ENCODE data around the gene CDK15.
"Not testable (repeated sequence)": the region's sequence is repeated elsewhere in the genome, so short reads cannot be mapped to it uniquely, and the experiment has no call there.

Gene CDK15

GRCh38 chr2:201790291-201790690 lies 16.0 kb upstream of the CDK15 start:
- no peak for DNase-seq (ENCODE audit: low spot score)

DNA sequence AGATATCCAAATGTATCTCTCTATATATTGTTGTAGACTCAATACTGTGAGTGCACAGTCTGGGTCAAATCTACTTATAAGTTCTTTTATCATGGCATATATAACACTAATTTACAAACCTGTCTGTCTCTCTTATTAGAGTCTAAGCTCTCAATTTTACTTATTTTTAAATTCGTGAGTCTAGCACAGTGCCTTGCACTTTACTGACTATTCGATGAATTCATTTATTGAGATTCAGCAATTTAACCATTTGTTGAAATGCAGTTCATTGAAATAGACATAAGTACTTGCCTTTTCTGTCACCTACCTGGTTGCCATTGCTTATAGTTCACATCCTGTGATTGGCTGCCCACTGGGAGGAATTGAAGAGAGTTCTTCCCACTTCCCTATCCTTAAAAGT lies 15.3 kb upstream of the CDK15 start:
- DNase-seq (ENCODE audit: low spot score): no peak

GRCh38 chr2:201793631-201794030 lies 12.7 kb upstream of the CDK15 start:
- DNase-seq (ENCODE audit: low spot score): no peak

DNA sequence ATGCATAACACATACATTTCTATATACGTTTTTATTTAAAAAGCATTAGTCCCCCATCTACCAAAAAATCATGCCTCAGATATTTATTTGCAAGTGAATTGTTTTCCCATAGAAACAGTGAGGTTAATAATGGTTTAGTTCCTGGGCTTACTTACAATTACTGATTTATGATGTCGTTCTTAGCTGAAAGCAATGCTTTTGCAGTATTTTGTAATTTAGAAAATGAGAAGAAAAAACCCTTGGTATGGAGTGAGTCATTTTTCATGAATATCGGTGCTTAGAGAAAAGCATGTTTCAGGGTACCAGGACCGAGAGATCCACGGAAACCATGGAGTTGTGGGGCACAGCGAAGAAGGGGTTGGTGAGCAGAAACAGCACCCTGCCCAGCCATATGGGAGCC lies 12.0 kb upstream of the CDK15 start:
- DNase-seq (ENCODE audit: low spot score): no peak

GRCh38 chr2:201795607-201796477 lies 10.5 kb upstream of the CDK15 start:
- no peak for DNase-seq (ENCODE audit: low spot score)

DNA sequence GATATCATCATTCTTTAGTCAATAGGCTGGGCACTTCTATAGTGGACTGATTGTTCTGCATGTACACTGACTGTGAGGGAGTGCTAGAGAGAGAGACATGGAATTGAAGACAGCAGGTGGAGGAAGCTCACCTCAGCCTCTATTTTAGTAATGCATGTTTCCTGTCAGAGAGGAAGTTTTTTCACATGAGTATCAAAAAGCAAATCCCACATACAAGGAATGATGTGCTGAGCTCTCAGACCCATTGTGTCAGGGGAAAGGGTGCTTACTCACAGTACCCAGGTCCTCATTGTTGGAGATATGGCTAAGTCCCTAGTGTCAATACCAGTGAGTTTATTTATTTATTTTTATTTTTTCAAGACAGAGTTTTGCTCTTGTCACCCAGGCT lies 9.9 kb upstream of the CDK15 start:
- DNase-seq (ENCODE audit: low spot score): no peak

DNA sequence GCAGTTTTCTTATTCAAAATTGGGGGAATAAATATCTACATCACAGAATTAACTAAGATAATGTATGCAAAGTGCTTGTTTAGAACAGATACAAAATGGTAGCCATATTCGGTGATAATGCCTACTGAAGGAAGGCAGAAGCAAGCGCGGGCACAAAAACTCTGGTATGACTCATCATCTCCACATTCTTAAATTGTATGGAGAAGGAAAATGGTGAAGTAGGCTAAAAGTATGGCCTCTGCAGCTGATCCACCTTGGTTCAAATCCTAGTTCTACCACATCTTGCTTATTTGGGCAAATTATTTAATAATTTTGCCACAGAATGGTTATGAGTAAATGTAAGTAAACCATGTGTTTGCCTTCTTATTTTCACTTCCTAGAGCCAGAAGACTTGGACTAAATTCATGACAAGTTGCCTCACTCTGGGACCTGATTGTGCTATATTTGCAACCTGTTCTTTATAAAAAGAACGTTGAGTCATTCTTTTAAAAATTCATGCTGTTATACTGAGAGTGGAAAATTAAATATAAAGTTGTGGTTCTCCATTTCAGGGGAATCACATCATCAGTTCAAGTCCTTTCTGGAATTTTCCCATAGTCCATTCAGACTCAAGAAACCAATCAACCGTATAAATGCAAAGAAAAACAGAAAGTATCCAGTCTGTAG lies 9.0 kb upstream of the CDK15 start:
- no peak for DNase-seq (ENCODE audit: low spot score)

DNA sequence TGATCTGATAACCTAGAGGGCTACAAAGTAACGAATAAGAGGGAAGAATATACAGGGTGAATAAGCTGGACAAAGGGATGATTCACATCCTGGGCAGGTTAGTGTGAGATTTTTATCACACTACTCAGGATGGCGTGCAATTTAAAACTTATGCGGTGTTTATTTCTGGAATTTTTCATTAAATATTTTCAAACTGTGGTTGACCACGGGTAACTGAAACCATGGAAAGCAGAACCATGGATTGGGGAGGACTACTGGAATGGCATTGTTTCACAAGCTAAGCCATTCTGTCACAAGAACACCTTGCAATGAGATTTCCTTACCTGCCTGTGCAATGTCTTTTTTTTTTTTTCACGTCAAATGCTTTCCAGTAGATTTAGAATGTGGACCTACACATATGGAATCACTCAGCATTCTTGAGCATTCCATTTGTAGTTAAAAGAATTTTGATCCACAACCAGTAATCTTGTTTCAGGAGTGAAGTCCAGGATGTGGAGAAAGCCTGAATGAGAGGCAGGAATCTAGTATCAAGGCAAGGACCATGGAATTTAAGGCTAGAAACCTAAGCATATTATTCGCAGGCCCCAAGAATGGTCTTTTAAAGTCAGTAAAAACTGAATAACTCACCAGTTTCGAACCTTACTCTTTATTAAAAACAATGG lies 8.0 kb upstream of the CDK15 start:
- no peak for DNase-seq (ENCODE audit: low spot score)

GRCh38 chr2:201798914-201799285 lies 7.4 kb upstream of the CDK15 start:
- not testable (repeated sequence) for DNase-seq (ENCODE audit: low spot score)

DNA sequence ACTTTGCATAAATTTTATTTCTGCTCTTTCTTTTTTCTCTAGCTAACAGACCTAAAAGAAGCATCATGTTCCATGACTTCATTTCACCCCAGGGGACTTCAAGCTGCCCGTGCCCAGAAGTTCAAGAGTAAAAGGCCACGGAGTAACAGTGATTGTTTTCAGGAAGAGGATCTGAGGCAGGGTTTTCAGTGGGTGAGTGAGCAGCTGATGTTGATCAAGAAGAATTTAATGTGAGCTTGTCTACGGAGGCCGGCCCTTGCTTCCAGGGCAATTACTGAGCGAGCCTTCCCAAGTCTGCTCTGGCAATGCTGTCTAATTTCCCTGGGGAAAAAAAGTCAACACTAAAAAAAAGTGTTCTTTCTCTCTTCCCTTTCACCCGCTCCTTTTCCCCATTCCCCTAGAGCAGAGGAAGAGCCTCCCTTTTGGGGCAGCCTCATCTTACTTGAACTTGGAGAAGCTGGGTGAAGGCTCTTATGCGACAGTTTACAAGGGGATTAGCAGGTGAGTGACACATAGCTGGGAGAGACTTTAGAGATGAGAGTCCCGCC lies 1.2 kb downstream of the CDK15 start:
- no peak for DNase-seq (ENCODE audit: low spot score)

DNA sequence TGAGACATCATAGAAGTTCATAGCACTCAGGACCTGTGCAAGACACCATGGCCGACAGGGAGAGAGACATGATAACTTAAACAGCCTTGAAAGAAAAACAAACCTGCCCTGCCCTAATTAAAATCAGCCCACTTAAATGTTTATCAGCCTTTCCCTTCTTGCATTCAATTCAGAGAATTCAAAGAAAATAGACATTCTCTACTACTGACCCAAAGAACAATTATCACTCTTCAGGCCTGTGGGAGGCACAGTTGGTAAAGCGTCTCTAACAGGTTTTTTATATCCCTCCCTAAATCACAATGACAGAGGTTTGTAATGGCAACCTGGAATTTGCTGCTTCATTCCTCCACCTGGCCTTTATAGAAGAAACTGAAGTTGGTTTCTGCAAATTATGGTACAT lies 1.7 kb downstream of the CDK15 start:
- DNase-seq (ENCODE audit: low spot score): no peak

DNA sequence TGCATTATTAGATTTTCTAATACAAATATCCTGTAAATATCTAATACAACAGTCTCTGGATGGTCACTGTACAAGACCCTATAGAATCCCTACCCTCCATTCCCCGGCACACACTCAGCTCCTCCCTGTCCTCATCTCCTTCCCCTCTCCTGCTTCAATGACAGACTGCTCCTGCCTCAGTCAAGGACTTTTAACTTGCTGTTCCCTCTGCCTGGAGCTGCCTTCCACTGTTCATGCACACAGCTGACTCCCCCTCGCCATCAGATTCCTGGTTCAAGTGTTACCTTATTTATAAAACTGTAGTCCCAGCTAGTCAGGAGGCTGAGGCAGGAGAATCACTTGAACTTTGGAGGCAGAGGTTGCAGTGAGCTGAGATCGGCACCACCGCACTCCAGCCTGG lies 3.3 kb downstream of the CDK15 start:
- DNase-seq (ENCODE audit: low spot score): no peak

DNA sequence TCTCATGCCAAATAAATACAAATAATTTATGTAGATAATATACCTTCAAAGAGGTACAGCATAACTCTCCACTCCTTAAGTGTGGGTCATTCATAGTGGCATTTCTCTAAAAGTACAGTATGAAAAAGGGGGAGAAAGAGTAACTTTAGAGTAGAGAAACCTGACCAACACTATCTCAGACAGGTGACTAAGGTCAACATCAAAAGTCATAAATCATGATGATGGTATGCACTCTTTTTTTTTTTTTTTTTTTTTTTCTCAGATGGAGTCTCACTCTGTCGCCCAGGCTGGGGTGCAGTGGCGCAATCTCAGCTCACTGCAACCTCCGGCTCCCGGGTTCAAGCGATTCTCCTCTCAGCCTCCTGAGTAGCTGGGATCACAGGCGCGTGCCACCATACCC lies 4.3 kb downstream of the CDK15 start:
- DNase-seq (ENCODE audit: low spot score): not testable (repeated sequence)

- no peak for DNase-seq (ENCODE audit: low spot score)
Observed at GRCh38 chr2:201813996-201814760, 7.8 kb downstream of the CDK15 start.

DNA sequence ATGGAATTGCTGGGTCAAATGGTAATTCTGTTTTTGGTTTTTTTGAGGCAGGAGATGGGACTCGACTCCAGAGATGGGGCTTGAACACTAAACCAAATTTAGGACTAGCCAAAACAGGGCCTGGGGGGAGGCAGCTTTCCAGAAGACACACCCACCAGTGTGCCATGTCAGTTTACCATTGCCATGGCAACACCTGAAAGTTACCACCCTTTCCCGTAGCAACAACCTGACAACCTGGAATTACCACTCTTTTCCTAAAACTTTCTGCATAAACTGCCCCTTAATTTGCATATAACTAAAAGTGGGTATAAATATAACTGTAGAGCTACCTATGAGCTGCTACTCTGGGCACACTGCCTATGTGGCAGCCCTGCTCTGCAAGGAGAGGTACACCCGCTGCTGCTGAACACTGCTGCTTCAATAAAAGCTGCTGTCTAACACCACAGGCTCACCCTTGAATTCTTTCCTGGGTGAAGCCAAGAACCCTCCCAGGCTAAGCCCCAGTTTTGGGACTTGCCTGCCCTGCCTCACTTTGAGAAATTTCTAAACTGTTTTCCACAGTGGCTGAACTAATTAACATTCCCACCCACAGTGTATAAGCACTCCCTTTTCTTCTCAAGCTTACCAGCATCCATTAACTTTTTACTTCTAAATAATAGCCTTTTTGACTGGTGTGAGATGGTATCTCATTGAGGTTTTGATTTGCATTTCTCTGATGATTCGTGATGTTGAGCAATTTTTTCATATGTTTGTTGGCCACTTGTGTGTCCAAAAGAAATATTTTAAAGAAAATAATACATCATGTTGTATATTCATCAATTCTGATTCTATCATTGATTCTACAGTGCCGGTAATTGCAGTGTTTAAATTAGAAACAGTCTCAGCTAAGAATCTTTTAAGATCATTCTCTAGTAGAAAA lies 10.6 kb downstream of the CDK15 start:
- DNase-seq (ENCODE audit: low spot score): no peak

DNA sequence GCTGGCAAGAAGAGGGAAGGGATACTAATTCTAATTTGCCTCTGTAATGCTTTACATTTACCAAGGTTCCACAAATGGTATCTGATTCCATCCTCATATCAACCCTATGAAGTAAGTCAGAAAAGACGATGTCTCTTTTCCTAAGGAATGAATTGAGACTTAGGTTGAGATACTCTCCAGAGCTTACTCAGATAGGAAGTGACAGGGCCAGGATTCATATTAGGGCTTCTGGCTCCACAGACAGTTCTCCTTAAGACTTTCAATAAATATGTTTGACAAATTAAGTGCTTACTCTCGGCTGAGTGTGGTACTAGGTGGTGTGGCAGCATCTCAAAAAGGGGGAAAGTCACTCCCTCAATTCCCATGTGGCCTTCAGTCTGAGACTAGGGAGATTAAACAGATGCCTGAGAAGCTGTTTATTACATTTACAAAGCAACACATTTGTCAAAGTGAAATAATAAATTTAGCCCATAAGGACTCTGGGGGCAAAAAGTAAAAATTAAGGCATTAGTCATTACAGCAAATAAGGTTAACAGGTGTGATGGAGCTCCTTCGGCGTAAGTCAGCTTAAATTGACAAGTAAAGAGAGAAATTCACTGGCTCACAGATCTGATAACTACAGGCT lies 14.2 kb downstream of the CDK15 start:
- no peak for DNase-seq (ENCODE audit: low spot score)

GRCh38 chr2:201821080-201821479 lies 14.7 kb downstream of the CDK15 start:
- no peak for DNase-seq (ENCODE audit: low spot score)

DNA sequence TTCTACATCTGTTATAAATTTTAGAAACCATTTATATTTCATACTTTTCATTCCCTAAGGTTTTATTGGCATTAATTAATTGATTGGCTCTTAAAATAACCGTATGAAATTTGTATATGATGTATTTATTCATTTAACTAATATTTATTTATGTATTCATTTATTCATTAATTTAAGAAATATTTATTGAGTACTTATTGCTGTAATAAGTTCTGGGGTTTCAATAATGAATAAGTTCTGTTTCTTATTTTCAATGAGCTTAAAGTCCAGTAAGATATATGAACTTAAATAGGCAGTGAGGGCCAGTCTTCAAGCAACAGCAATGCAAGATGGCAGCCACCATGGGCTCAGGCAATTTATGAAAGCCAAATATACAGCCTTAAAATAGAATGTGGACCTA lies 17.9 kb downstream of the CDK15 start:
- no peak for DNase-seq (ENCODE audit: low spot score)

DNA sequence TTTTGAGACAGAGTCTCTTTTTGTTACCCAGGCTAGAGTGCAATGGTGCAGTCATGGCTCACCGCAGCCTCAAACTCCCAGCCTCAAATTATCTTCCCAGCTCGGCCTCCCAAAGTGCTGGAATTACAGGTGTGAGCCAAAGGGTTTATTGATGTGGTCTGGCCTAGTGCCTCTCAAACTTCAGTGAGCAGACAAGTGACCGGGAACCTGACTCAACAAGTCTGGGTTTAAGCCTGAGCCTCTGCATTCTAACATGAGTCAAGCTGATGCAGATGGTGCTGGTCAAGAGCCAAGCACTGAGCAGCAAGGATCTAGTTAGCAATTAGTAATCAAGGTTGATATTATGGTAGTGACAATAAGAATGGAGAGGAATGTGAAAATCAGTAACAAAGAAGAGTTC lies 21.3 kb downstream of the CDK15 start:
- DNase-seq (ENCODE audit: low spot score): no peak

GRCh38 chr2:201828220-201828619 lies 21.9 kb downstream of the CDK15 start:
- no peak for DNase-seq (ENCODE audit: low spot score)

DNA sequence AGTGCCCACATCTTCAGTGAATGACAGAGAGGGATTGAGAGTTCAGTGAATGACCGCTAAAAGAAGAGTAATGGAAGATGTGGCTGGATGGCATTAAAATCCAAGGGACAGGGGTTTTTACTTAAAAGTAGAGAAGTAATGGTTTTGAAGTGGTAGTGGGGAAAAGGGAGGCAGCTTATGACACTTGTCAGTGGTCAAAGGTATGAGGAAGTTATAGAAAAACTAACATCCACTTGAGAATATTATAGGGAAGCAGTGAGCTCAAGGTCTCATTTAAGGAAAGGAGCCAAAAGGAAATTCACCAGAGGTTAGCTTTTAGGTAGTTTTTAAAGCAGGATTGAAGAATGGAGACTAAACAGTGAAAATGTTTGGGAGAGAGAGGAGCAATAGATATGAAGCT lies 24.3 kb downstream of the CDK15 start:
- no peak for DNase-seq (ENCODE audit: low spot score)
